HL-60 (cell line): ENCODE measurements around the gene CNKSR2.

Source experiments
- DNase-seq, 2 experiments: peaks; one replicate each; pipeline ENCODE4 v3.0.0-alpha.2; 2010 to 2020; ENCODE audit warnings: low read depth in 1 of 2, low spot score in 1 of 2
- H3K27ac ChIP-seq: fragments of 250-450 bp; sonication (Bioruptor Pico); replicated peaks from 2 replicates; pipeline ENCODE4 v1.5.1; 2020; ENCODE audit warnings: mild to moderate bottlenecking, moderate library complexity
- H3K27me3 ChIP-seq: fragments of 250-450 bp; sonication (Bioruptor Pico); 2 replicates; pipeline ENCODE4 v1.5.1; 2021; ENCODE audit warnings: mild to moderate bottlenecking, moderate library complexity; ENCODE audit not compliant: insufficient read depth, poor library complexity, severe bottlenecking
- H3K4me3 ChIP-seq: replicated peaks from 2 replicates; pipeline ENCODE4 v1.5.1; 2011; ENCODE audit warnings: mild to moderate bottlenecking, control low read depth, low read length; ENCODE audit not compliant: insufficient read depth
- CTCF ChIP-seq: IDR thresholded peaks from one replicate; pipeline ENCODE4 v1.5.1; 2011; ENCODE audit warnings: low read length, control low read depth, inconsistent platforms; ENCODE audit not compliant: insufficient read depth
- GABPA ChIP-seq: IDR thresholded peaks from 2 replicates; pipeline ENCODE4 v1.6.1; 2012; ENCODE audit warnings: low read depth
- POLR2AphosphoS5 ChIP-seq: IDR thresholded peaks from 2 replicates; pipeline ENCODE4 v1.6.1; 2012; ENCODE audit warnings: low read depth
- REST ChIP-seq: IDR thresholded peaks from 2 replicates; pipeline ENCODE4 v1.6.1; 2012; ENCODE audit warnings: low read depth; ENCODE audit not compliant: insufficient replicate concordance
- SPI1 ChIP-seq: IDR thresholded peaks from 2 replicates; pipeline ENCODE4 v1.6.1; 2012; ENCODE audit warnings: low read depth, mild to moderate bottlenecking, borderline replicate concordance

The CNKSR2 gene

GRCh38 chrX:21412029-21412428 lies 37.8 kb downstream of the CNKSR2 start:
- TF ChIP-seq REST (no peak), SPI1 (no peak), CTCF (no peak), GABPA (no peak), POLR2AphosphoS5 (no peak)
- Histone ChIP-seq H3K27me3 (no peaks in the 10 kb centered on the region), H3K27ac (no peak overlapping the region), H3K4me3 (no peak overlapping the region)
- DNase-seq: no peak

GRCh38 chrX:21412883-21413282 lies 38.7 kb downstream of the CNKSR2 start:
- H3K27me3 ChIP-seq: no peaks in the 10 kb centered on the region
- DNase-seq: no peak
- no peak overlapping the region for H3K4me3 ChIP-seq
- no peak for TF ChIP-seq POLR2AphosphoS5
- TF ChIP-seq SPI1: no peak
- no peak for TF ChIP-seq REST
- H3K27ac ChIP-seq: no peak overlapping the region

GRCh38 chrX:21427086-21427485 lies 52.9 kb downstream of the CNKSR2 start:
- DNase-seq: no peak
- Histone ChIP-seq H3K27me3 (no peaks in the 10 kb centered on the region), H3K4me3 (no peak overlapping the region), H3K27ac (no peak overlapping the region)
- TF ChIP-seq CTCF (no peak), SPI1 (no peak), REST (no peak), GABPA (no peak), POLR2AphosphoS5 (no peak)

GRCh38 chrX:21437036-21437435 lies 62.8 kb downstream of the CNKSR2 start:
- H3K4me3 ChIP-seq: no peak overlapping the region
- H3K27me3 ChIP-seq: no peaks in the 10 kb centered on the region
- no peak for TF ChIP-seq POLR2AphosphoS5
- no peak for TF ChIP-seq CTCF
- no peak for TF ChIP-seq GABPA
- TF ChIP-seq REST: no peak
- no peak for TF ChIP-seq SPI1
- DNase-seq: no peak
- no peak overlapping the region for H3K27ac ChIP-seq
